IPS-20b (cell line): ENCODE results near the gene ELAC1.

Source experiments
- H3K27ac ChIP-seq: one replicate; pipeline ENCODE4 v1.5.1; 2013; ENCODE audit warnings: low read length
- H3K27me3 ChIP-seq: 2 replicates; pipeline ENCODE4 v1.6.1; 2013; ENCODE audit warnings: mild to moderate bottlenecking, low read length, inconsistent platforms; ENCODE audit not compliant: insufficient read depth
- H3K36me3 ChIP-seq: 2 replicates; pipeline ENCODE4 v1.6.1; 2013; ENCODE audit warnings: low read depth, mild to moderate bottlenecking, inconsistent platforms, low read length, moderate library complexity; ENCODE audit not compliant: insufficient read depth
- H3K4me1 ChIP-seq: 2 replicates; pipeline ENCODE4 v1.6.1; 2013; ENCODE audit warnings: mild to moderate bottlenecking, control low read depth, inconsistent platforms, low read length, moderate library complexity; ENCODE audit not compliant: insufficient read depth
- H3K4me3 ChIP-seq: 2 replicates; pipeline ENCODE4 v1.5.1; 2013; ENCODE audit warnings: mild to moderate bottlenecking, low read length, inconsistent platforms
- H3K9ac ChIP-seq: 2 replicates; pipeline ENCODE4 v1.6.1; 2013; ENCODE audit warnings: low read depth, mild to moderate bottlenecking, inconsistent platforms, low read length, moderate library complexity
- H3K9me3 ChIP-seq: 2 replicates; pipeline ENCODE4 v1.6.1; 2013; ENCODE audit warnings: mild to moderate bottlenecking, low read depth, low read length, inconsistent platforms; ENCODE audit not compliant: insufficient read depth

The ELAC1 gene

DNA sequence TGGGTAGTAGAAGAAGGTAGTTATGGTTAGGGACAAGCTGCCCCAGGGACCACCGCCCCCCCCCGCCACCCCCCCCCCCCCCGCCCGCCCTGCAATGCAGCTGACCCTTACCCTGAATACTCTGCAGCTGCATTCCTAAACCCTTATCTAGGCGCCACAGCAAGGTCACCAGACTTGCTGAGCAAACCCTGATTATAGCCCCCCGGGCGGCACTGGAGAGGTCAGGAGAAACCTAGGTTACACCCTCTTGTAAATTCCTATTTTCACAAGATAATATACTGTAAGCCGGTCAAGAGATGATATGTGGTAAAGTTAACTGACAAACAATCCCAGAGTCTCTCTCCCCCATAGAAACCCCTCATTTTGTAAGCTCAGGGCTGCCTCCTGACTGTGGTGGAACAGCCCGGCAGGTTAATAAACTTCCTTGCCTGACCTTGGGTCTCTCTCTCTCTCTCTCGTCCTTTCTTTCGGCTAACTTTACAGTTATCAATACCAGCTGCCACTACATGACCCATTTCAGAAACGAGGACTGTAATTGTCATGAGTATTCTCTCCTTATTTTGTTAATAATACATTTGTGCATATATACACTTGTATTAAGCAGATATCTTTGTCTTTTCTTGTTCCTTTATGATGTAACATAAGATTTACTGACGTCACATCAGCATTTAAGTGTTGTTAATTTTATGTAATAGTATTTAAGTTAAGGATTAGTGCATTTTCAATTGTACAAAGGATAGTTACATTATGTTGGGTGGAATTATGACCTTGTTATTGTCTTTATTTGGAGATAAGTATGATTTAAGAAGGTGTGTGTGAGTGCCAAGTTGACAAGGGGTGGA, 39.3 kb downstream of the ELAC1 start:
- no peak overlapping the region for H3K4me3 ChIP-seq
- no peak overlapping the region for H3K9ac ChIP-seq
- H3K27ac ChIP-seq, result no peak overlapping the region
- H3K27me3 ChIP-seq, result no peaks in the 10 kb centered on the region
- H3K36me3 ChIP-seq, result no peaks in the 10 kb centered on the region
- peaks cover 4% of the 10 kb centered on the region; the same call in 1 of the 2 replicates for H3K4me1 ChIP-seq
- no peaks in the 10 kb centered on the region for H3K9me3 ChIP-seq

DNA sequence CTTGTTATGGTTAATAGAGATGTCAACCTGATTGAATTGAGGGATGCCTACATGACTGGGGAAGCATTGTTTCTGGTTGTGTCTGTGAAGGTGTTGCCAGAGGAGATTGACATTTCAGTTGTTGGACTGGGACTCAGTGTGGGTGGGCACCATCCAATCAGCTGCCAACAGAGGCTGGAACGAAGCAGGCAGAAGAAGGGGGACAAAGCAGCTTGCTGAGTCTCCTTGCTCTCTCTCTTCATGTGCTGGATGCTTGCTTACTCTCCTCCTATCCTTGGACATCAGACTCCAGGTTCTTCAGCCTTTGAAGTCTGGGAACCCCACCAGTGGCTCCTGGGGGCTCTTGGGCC, 39.9 kb downstream of the ELAC1 start:
- Histone ChIP-seq H3K27me3 (no peaks in the 10 kb centered on the region), H3K27ac (no peak overlapping the region), H3K9me3 (no peaks in the 10 kb centered on the region), H3K36me3 (no peaks in the 10 kb centered on the region), H3K4me1 (peaks cover 4% of the 10 kb centered on the region; the same call in 1 of the 2 replicates), H3K9ac (no peak overlapping the region), H3K4me3 (no peak overlapping the region)

DNA sequence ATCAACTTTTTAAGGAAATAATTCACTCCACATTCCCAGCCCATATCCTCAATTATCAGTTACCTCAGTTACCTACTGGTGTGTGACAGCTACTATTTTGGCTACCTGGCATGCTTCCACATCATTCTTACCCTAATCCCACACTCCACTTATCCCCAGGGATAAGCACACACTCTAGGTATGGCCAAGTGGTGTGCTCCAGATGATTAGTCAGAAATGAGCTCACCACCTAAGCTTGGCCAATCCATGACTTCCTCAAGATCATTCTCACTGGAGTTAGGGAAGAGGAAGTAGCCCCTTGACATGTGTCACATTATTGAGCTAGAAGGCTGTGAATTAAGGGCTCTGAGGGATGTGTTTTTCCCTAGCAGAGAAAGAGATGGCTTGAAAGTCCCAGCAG, 41.2 kb downstream of the ELAC1 start:
- no peaks in the 10 kb centered on the region for H3K27me3 ChIP-seq
- no peak overlapping the region for H3K27ac ChIP-seq
- no peaks in the 10 kb centered on the region for H3K9me3 ChIP-seq
- H3K9ac ChIP-seq, result no peak overlapping the region
- H3K4me3 ChIP-seq, result no peak overlapping the region
- peaks cover 4% of the 10 kb centered on the region; the same call in 1 of the 2 replicates for H3K4me1 ChIP-seq
- no peaks in the 10 kb centered on the region for H3K36me3 ChIP-seq

- Histone ChIP-seq H3K4me3 (no peak overlapping the region), H3K9ac (no peak overlapping the region), H3K36me3 (no peaks in the 10 kb centered on the region), H3K27me3 (no peaks in the 10 kb centered on the region), H3K9me3 (no peaks in the 10 kb centered on the region; the same call in 1 of the 2 replicates), H3K27ac (no peak overlapping the region), H3K4me1 (peaks cover 4% of the 10 kb centered on the region; the same call in 1 of the 2 replicates)
Observed at GRCh38 chr18:51010218-51010617, 42.4 kb downstream of the ELAC1 start.

GRCh38 chr18:51011709-51012108, 43.9 kb downstream of the ELAC1 start:
- H3K4me3 ChIP-seq, result no peak overlapping the region
- H3K9ac ChIP-seq, result no peak overlapping the region
- peaks cover 5% of the 10 kb centered on the region for H3K4me1 ChIP-seq
- H3K27me3 ChIP-seq, result no peaks in the 10 kb centered on the region
- H3K27ac ChIP-seq, result no peak overlapping the region
- H3K36me3 ChIP-seq, result no peaks in the 10 kb centered on the region
- H3K9me3 ChIP-seq, result no peaks in the 10 kb centered on the region; the same call in 1 of the 2 replicates

GRCh38 chr18:51012441-51012840, 44.6 kb downstream of the ELAC1 start:
- H3K36me3 ChIP-seq, result no peaks in the 10 kb centered on the region
- H3K27me3 ChIP-seq, result no peaks in the 10 kb centered on the region
- no peak overlapping the region for H3K9ac ChIP-seq
- H3K9me3 ChIP-seq, result no peaks in the 10 kb centered on the region; the same call in 1 of the 2 replicates
- H3K27ac ChIP-seq, result no peak overlapping the region
- H3K4me3 ChIP-seq, result no peak overlapping the region
- H3K4me1 ChIP-seq, result peaks cover 6% of the 10 kb centered on the region

DNA sequence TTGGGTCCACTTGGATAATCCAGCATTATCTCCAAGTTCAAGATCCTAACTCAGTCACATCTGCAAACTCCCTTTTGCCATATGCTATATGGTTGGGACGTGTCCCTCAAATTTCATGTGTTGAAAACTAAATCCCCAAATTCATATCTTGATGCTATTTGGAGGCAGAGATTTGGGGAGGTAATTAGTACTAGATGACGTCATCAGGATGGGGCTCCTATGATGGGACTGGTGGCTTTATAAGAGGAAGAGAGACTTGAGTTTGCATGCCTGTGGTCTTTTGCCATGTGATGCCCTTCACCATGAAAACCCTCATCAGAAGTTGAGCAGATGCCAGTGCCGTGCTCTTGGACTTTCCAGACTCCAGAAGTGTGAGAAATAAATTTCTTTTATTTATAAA, 45.4 kb downstream of the ELAC1 start:
- Histone ChIP-seq H3K9ac (no peak overlapping the region), H3K4me1 (peaks cover 11% of the 10 kb centered on the region), H3K9me3 (no peaks in the 10 kb centered on the region; the same call in 1 of the 2 replicates), H3K27ac (no peak overlapping the region), H3K27me3 (no peaks in the 10 kb centered on the region), H3K36me3 (no peaks in the 10 kb centered on the region), H3K4me3 (no peak overlapping the region)

GRCh38 chr18:51017140-51017879, 49.5 kb downstream of the ELAC1 start:
- no peaks in the 10 kb centered on the region for H3K27me3 ChIP-seq
- no peaks in the 10 kb centered on the region; the same call in 1 of the 2 replicates for H3K9me3 ChIP-seq
- H3K36me3 ChIP-seq, result no peaks in the 10 kb centered on the region; the same call in 1 of the 2 replicates
- H3K27ac ChIP-seq, result peak overlapping the region; percentile 51
- peak overlapping the region; percentile 45; the same call in 1 of the 2 replicates for H3K9ac ChIP-seq
- H3K4me3 ChIP-seq, result no peak overlapping the region; the same call in 1 of the 2 replicates
- peaks cover 11% of the 10 kb centered on the region for H3K4me1 ChIP-seq

DNA sequence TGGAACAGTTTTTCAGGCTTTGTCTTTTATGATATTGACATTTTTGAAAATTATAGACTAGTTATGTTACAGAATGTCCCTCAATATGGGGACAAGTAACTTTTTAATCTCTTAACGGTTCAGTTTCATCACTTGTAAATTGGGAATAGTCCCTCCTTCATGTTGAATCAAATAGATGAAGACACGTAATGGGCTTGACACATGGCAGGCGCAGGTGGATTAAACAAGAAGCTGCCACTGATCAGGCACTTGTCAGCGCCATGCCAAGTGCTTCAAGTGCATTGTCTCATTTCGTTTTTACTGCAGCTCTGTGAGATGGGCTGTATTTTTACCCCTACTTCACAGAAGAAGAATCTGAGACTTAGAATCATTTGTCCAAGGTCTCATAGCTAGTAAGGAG, 52.7 kb downstream of the ELAC1 start:
- no peaks in the 10 kb centered on the region for H3K9me3 ChIP-seq

GRCh38 chr18:51021226-51021965, 53.6 kb downstream of the ELAC1 start:
- H3K4me1 ChIP-seq, result peaks cover 11% of the 10 kb centered on the region
- no peaks in the 10 kb centered on the region for H3K27me3 ChIP-seq
- no peak overlapping the region for H3K4me3 ChIP-seq
- peaks cover 8% of the 10 kb centered on the region for H3K36me3 ChIP-seq
- H3K27ac ChIP-seq, result no peak overlapping the region
- no peak overlapping the region for H3K9ac ChIP-seq
- no peaks in the 10 kb centered on the region for H3K9me3 ChIP-seq

More for the DNA sequence above, 52.7 kb downstream of the ELAC1 start:
- Histone ChIP-seq H3K4me1 (peaks cover 11% of the 10 kb centered on the region), H3K27ac (no peak overlapping the region), H3K9ac (no peak overlapping the region), H3K4me3 (no peak overlapping the region), H3K36me3 (no peaks in the 10 kb centered on the region; the same call in none of the 2 replicates), H3K27me3 (no peaks in the 10 kb centered on the region)

DNA sequence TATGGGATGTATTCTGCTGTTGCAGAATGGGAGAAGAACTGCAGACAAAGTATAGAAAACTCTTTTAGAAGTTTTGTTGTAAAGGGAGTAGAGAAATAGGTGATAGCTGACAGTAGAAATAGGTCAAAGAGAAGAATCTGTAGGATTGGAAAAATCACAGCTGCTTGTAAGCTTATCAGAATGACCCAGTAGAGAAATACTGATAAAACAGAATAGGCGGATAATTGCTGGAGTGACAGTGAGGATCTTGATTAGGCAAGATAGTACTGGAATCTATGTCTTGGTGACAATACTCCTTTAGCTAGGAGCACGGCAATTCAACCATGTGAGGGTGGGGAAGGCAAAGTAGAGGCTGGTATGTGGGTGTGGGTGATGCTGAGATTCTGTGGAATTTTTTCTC, 57.7 kb downstream of the ELAC1 start:
- Histone ChIP-seq H3K27me3 (no peaks in the 10 kb centered on the region), H3K4me3 (no peak overlapping the region), H3K36me3 (peaks cover 8% of the 10 kb centered on the region), H3K9me3 (no peaks in the 10 kb centered on the region), H3K9ac (no peak overlapping the region), H3K27ac (no peak overlapping the region), H3K4me1 (peaks cover 18% of the 10 kb centered on the region)
